ENCODE measurements around the gene GBF1. TPM values are rescaled to one million over a fixed set of nuclear protein-coding genes. Genes with fewer than 3 reads are reported as not detected.

The GBF1 gene
- total RNA-seq, 4 donors from 2014 or later = 31.4 to 64.2 (median 58.7) TPM

GRCh38 chr10:102312683-102313082, 67.4 kb downstream of the GBF1 start:
- TF ChIP-seq POLR2A (IDR thresholded peaks at IDR 0.05) = no peak
- no peak for TF ChIP-seq CTCF (IDR thresholded peaks at IDR 0.05 in 4 of 5, conservative IDR thresholded peaks at IDR 0.05 in 1 of 5)
- ATAC-seq = peak; percentile 85 to 93
- H3K27me3 ChIP-seq = no peaks in the 10 kb centered on the region
- H3K9me3 ChIP-seq = no peaks in the 10 kb centered on the region
- H3K36me3 ChIP-seq = no peaks in the 10 kb centered on the region
- in situ Hi-C loops (cut with MboI; ENCODE audit: low sequenced_read_pairs in 4 of 4) = no loop called here
- intact Hi-C loops (cut with DNase I; ENCODE audit: low total_unique reads) = no loop called here
- DNase-seq = peak in 1 of 2 donors; percentile 41
- peak overlapping the region; percentile 70 to 84 (median 80) for H3K27ac ChIP-seq
- H3K4me3 ChIP-seq = no peak overlapping the region
- peaks cover 59 to 68% of the 10 kb centered on the region in 2 donors for H3K4me1 ChIP-seq

GRCh38 chr10:102313221-102313896, 68.0 kb downstream of the GBF1 start:
- TF ChIP-seq CTCF (IDR thresholded peaks at IDR 0.05 in 4 of 5, conservative IDR thresholded peaks at IDR 0.05 in 1 of 5) = no peak
- TF ChIP-seq POLR2A (IDR thresholded peaks at IDR 0.05) = no peak
- Histone ChIP-seq H3K4me1 (peaks cover 59 to 68% of the 10 kb centered on the region in 2 donors), H3K36me3 (no peaks in the 10 kb centered on the region), H3K27ac (peak overlapping the region; percentile 70 to 84 (median 80)), H3K27me3 (no peaks in the 10 kb centered on the region), H3K4me3 (no peak overlapping the region), H3K9me3 (no peaks in the 10 kb centered on the region)
- intact Hi-C loops (cut with DNase I; ENCODE audit: low total_unique reads) = no loop called here
- in situ Hi-C loops (cut with MboI; ENCODE audit: low sequenced_read_pairs in 4 of 4) = no loop called here
- no peak for DNase-seq
- peak; percentile 71 to 87 for ATAC-seq

- no peaks in the 10 kb centered on the region for H3K27me3 ChIP-seq
- H3K9me3 ChIP-seq = no peaks in the 10 kb centered on the region
- peaks cover 49 to 58% of the 10 kb centered on the region in 2 donors for H3K4me1 ChIP-seq
- TF ChIP-seq POLR2A (IDR thresholded peaks at IDR 0.05) = no peak
- TF ChIP-seq CTCF (IDR thresholded peaks at IDR 0.05 in 4 of 5, conservative IDR thresholded peaks at IDR 0.05 in 1 of 5) = no peak
- DNase-seq (no peak), ATAC-seq (no peak)
- intact Hi-C loops (cut with DNase I; ENCODE audit: low total_unique reads) = no loop called here
- H3K36me3 ChIP-seq = no peaks in the 10 kb centered on the region
- in situ Hi-C loops (cut with MboI; ENCODE audit: low sequenced_read_pairs in 4 of 4) = no loop called here
- no peak overlapping the region for H3K4me3 ChIP-seq
- peak overlapping the region in 1 of 4 donors; percentile 1 for H3K27ac ChIP-seq
Measured at GRCh38 chr10:102314801-102315200, 69.5 kb downstream of the GBF1 start.

GRCh38 chr10:102316421-102316820, 71.1 kb downstream of the GBF1 start:
- Histone ChIP-seq H3K36me3 (no peaks in the 10 kb centered on the region), H3K4me3 (no peak overlapping the region), H3K4me1 (peaks cover 41% of the 10 kb centered on the region in 2 donors), H3K9me3 (no peaks in the 10 kb centered on the region), H3K27ac (no peak overlapping the region), H3K27me3 (no peaks in the 10 kb centered on the region)
- TF ChIP-seq CTCF (IDR thresholded peaks at IDR 0.05 in 4 of 5, conservative IDR thresholded peaks at IDR 0.05 in 1 of 5) (no peak), POLR2A (IDR thresholded peaks at IDR 0.05) (no peak)
- no peak for ATAC-seq
- intact Hi-C loops (cut with DNase I; ENCODE audit: low total_unique reads) = no loop called here
- DNase-seq = no peak
- in situ Hi-C loops (cut with MboI; ENCODE audit: low sequenced_read_pairs in 4 of 4) = no loop called here

All from gastrocnemius medialis (tissue), 4 donors.